ENCODE data around the gene POLR2F. TPM values are rescaled to one million over a fixed set of nuclear protein-coding genes. Genes with fewer than 3 reads are reported as not detected.

POLR2F gene
- total RNA-seq, 2 experiments from 2014 or later = 20.2 to 21.1 TPM

DNA sequence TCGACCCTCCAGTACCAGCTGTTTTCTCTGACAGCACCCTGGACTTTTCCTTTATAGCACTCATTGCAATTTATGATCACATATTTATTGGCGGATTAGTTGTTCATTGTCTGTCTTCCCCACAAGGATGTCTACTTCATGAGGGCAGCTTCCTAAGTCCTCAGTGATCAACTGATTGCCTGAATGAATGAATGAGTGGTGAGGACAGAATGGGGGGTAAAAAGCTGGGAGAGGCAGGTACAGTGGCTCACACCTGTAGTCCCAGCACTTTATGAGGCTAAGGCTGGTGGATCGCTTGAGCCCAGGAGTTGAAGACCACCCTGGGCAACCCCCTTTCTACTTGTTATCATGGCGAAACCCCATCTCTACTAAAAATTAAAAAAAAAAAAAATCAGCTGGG lies 42.0 kb downstream of the POLR2F start:
- CTCF ChIA-PET = no interaction called here
- peaks cover 6% of the 10 kb centered on the region for H3K4me1 ChIP-seq (ENCODE audit: insufficient read depth, low read length)

GRCh38 chr22:37996079-37996478 lies 42.6 kb downstream of the POLR2F start:
- Mint-ChIP-seq H3K27ac (no peak overlapping the region), H3K36me3 (ENCODE audit: low read depth) (no peaks in the 10 kb centered on the region), H3K4me3 (no peak overlapping the region), H3K27me3 (no peaks in the 10 kb centered on the region), H3K9me3 (no peaks in the 10 kb centered on the region), H3K4me1 (ENCODE audit: low read depth) (no peaks in the 10 kb centered on the region)
- Histone ChIP-seq H3K4me3 (ENCODE audit: low read length) (no peak overlapping the region), H3K9me3 (ENCODE audit: control insufficient read depth in 1 of 2, insufficient read depth in 1 of 2, low read length in 2 of 2) (no peaks in the 10 kb centered on the region), H3K27me3 (ENCODE audit: control insufficient read depth in 1 of 2, insufficient read depth in 2 of 2, low read length in 2 of 2) (no peaks in the 10 kb centered on the region), H3K36me3 (ENCODE audit: insufficient read depth, low read length) (no peaks in the 10 kb centered on the region), H3K27ac (ENCODE audit: low read depth in 1 of 2, low read length in 2 of 2) (no peak overlapping the region), H3K4me1 (ENCODE audit: insufficient read depth, low read length) (peaks cover 6% of the 10 kb centered on the region)
- ATAC-seq (ENCODE audit: poor library complexity) (no peak), DNase-seq (peak in 2 of 14 experiments; percentile 7 to 35)
- TF ChIP-seq, protein P1, sequence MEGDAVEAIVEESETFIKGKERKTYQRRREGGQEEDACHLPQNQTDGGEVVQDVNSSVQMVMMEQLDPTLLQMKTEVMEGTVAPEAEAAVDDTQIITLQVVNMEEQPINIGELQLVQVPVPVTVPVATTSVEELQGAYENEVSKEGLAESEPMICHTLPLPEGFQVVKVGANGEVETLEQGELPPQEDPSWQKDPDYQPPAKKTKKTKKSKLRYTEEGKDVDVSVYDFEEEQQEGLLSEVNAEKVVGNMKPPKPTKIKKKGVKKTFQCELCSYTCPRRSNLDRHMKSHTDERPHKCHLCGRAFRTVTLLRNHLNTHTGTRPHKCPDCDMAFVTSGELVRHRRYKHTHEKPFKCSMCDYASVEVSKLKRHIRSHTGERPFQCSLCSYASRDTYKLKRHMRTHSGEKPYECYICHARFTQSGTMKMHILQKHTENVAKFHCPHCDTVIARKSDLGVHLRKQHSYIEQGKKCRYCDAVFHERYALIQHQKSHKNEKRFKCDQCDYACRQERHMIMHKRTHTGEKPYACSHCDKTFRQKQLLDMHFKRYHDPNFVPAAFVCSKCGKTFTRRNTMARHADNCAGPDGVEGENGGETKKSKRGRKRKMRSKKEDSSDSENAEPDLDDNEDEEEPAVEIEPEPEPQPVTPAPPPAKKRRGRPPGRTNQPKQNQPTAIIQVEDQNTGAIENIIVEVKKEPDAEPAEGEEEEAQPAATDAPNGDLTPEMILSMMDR (IDR thresholded peaks at IDR 0.05) = no peak
- intact Hi-C loops (cut with DNase I, micrococcal nuclease) = no loop called here
- ChIA-PET POLR2A (no interaction called here), CTCF (no interaction called here)

More for the DNA sequence above, 42.0 kb downstream of the POLR2F start:
- Histone ChIP-seq H3K9me3 (ENCODE audit: control insufficient read depth in 1 of 2, insufficient read depth in 1 of 2, low read length in 2 of 2) (no peaks in the 10 kb centered on the region), H3K4me3 (ENCODE audit: low read length) (no peak overlapping the region), H3K27me3 (ENCODE audit: control insufficient read depth in 1 of 2, insufficient read depth in 2 of 2, low read length in 2 of 2) (no peaks in the 10 kb centered on the region), H3K27ac (ENCODE audit: low read depth in 1 of 2, low read length in 2 of 2) (no peak overlapping the region), H3K36me3 (ENCODE audit: insufficient read depth, low read length) (no peaks in the 10 kb centered on the region)
- Mint-ChIP-seq H3K4me1 (ENCODE audit: low read depth) (no peaks in the 10 kb centered on the region), H3K27me3 (no peaks in the 10 kb centered on the region), H3K27ac (no peak overlapping the region), H3K4me3 (no peak overlapping the region), H3K36me3 (ENCODE audit: low read depth) (no peaks in the 10 kb centered on the region), H3K9me3 (no peaks in the 10 kb centered on the region)
- no peak for DNase-seq
- TF ChIP-seq, protein P1 (IDR thresholded peaks at IDR 0.05) = no peak
- POLR2A ChIA-PET = no interaction called here
- ATAC-seq (ENCODE audit: poor library complexity) = no peak
- intact Hi-C loops (cut with DNase I, micrococcal nuclease) = no loop called here

DNA sequence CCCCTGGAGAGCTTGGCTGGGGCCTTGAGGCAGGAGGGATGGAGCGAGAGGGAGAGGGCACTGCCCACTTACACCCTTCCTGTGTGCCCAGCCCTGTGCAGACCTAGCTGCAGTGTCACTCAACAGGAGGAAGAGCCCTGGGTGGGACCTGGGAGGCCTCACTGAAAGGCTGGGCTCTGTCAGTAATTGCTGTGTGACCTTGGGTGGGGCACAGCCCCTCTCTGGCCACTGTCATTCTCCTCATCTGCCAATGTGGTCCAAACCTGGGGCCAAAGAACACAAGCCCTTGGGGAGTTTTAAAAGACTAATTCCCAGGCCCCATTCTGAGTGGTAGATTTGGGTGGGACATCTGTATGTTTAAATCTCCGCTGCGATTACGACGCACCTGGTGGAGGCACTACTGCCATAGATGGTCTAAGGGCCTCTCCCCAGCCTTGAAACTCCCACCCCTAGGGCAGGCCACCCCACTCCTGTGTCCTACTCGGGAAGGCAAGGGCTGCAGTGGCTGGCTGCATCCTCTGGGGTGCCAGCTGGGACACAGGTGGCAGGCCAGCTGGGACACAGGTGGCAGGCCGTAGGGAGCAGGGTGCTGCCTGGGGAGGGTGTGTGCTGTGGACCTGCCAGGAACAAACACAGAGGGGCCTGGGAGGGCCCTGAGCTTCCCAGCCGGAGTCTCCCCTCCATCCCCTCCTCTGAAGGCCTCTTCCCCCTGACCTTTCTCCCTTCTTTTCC lies 43.2 kb downstream of the POLR2F start:
- Histone ChIP-seq H3K4me3 (ENCODE audit: low read length) (no peak overlapping the region), H3K36me3 (ENCODE audit: insufficient read depth, low read length) (no peaks in the 10 kb centered on the region), H3K27ac (ENCODE audit: low read depth in 1 of 2, low read length in 2 of 2) (no peak overlapping the region), H3K27me3 (ENCODE audit: control insufficient read depth in 1 of 2, insufficient read depth in 2 of 2, low read length in 2 of 2) (no peaks in the 10 kb centered on the region), H3K4me1 (ENCODE audit: insufficient read depth, low read length) (peaks cover 6% of the 10 kb centered on the region), H3K9me3 (ENCODE audit: control insufficient read depth in 1 of 2, insufficient read depth in 1 of 2, low read length in 2 of 2) (no peaks in the 10 kb centered on the region)
- DNase-seq (peak in 1 of 14 experiments; percentile 8), ATAC-seq (ENCODE audit: poor library complexity) (no peak)
- no peaks in the 10 kb centered on the region for H3K9me3 Mint-ChIP-seq
- no peaks in the 10 kb centered on the region for H3K27me3 Mint-ChIP-seq
- H3K4me3 Mint-ChIP-seq = no peak overlapping the region
- POLR2A ChIA-PET = no interaction called here
- H3K4me1 Mint-ChIP-seq (ENCODE audit: low read depth) = no peaks in the 10 kb centered on the region
- TF ChIP-seq, protein P1 (IDR thresholded peaks at IDR 0.05) = no peak
- intact Hi-C loops (cut with DNase I, micrococcal nuclease) = no loop called here
- no peak overlapping the region for H3K27ac Mint-ChIP-seq
- H3K36me3 Mint-ChIP-seq (ENCODE audit: low read depth) = no peaks in the 10 kb centered on the region
- CTCF ChIA-PET = no interaction called here
